GM18526 (cell line): ENCODE results near the gene CD86.
A peak's percentile ranks its signal among the peaks of the same experiment; 100 is the strongest.

ENCODE experiments used
- POLR2A ChIP-seq: IDR thresholded peaks from 3 replicates; pipeline ENCODE4 v1.6.1; 2011; ENCODE audit not compliant: insufficient read length; ENCODE audit errors: extremely low read depth

The CD86 gene

GRCh38 chr3:122032531-122032930, 22.6 kb upstream of the CD86 start:
- TF ChIP-seq POLR2A: no peak

- no peak for TF ChIP-seq POLR2A
Measured at GRCh38 chr3:122033023-122033422, 22.1 kb upstream of the CD86 start.

- no peak for TF ChIP-seq POLR2A
Measured at GRCh38 chr3:122052968-122053367, 2.2 kb upstream of the CD86 start.

- no peak for TF ChIP-seq POLR2A
Measured at GRCh38 chr3:122057671-122058070, 2.5 kb downstream of the CD86 start.

GRCh38 chr3:122058294-122058693, 3.1 kb downstream of the CD86 start:
- TF ChIP-seq POLR2A: no peak

- TF ChIP-seq POLR2A: no peak
Measured at GRCh38 chr3:122060040-122060698, 5.0 kb downstream of the CD86 start.

GRCh38 chr3:122063908-122064307, 8.7 kb downstream of the CD86 start:
- TF ChIP-seq POLR2A: no peak

GRCh38 chr3:122064326-122064725, 9.2 kb downstream of the CD86 start:
- no peak for TF ChIP-seq POLR2A

- no peak for TF ChIP-seq POLR2A
Measured at GRCh38 chr3:122066331-122067213, 11.4 kb downstream of the CD86 start.

GRCh38 chr3:122067214-122067550, 12.0 kb downstream of the CD86 start:
- TF ChIP-seq POLR2A: no peak

GRCh38 chr3:122067588-122068240, 12.6 kb downstream of the CD86 start:
- TF ChIP-seq POLR2A: no peak

GRCh38 chr3:122074621-122075265, 19.6 kb downstream of the CD86 start:
- TF ChIP-seq POLR2A: no peak

GRCh38 chr3:122076491-122077292, 21.5 kb downstream of the CD86 start:
- TF ChIP-seq POLR2A: peak; percentile 26

- TF ChIP-seq POLR2A: peak; percentile 42
Measured at GRCh38 chr3:122077293-122078234, 22.4 kb downstream of the CD86 start.
